NB4 (cell line): Measurements from ENCODE around the gene SPRR5.

Source experiments
- CTCF ChIP-seq: IDR thresholded peaks from one replicate; pipeline ENCODE4 v1.5.1; 2012; ENCODE audit warnings: low read depth, low read length
- MYC ChIP-seq: IDR thresholded peaks from 2 replicates; pipeline ENCODE4 v1.6.1; 2011; ENCODE audit warnings: low read depth, low read length
- POLR2A ChIP-seq: IDR thresholded peaks from 2 replicates; pipeline ENCODE4 v1.6.1; 2011; ENCODE audit warnings: mild to moderate bottlenecking; ENCODE audit not compliant: insufficient read length; ENCODE audit errors: extremely low read depth
- TF ChIP-seq, protein P1 (sequence below): IDR thresholded peaks from 2 replicates; pipeline ENCODE4 v1.6.1; 2011; ENCODE audit warnings: low read depth, low read length

GRCh38 chr1:152907686-152908601 lies 39.1 kb upstream of the SPRR5 start, which contains the start of gene IVL:
- TF ChIP-seq, protein P1, sequence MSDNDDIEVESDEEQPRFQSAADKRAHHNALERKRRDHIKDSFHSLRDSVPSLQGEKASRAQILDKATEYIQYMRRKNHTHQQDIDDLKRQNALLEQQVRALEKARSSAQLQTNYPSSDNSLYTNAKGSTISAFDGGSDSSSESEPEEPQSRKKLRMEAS: no peak
- TF ChIP-seq CTCF (no peak), POLR2A (no peak), MYC (no peak)
